ENCODE data around the gene STOX1.
"Not testable (repeated sequence)": the region's sequence is repeated elsewhere in the genome, so short reads cannot be mapped to it uniquely, and the experiment has no call there.

Gene STOX1

GRCh38 chr10:68831961-68832455, 4.7 kb downstream of the STOX1 start:
- no peak for DNase-seq

DNA sequence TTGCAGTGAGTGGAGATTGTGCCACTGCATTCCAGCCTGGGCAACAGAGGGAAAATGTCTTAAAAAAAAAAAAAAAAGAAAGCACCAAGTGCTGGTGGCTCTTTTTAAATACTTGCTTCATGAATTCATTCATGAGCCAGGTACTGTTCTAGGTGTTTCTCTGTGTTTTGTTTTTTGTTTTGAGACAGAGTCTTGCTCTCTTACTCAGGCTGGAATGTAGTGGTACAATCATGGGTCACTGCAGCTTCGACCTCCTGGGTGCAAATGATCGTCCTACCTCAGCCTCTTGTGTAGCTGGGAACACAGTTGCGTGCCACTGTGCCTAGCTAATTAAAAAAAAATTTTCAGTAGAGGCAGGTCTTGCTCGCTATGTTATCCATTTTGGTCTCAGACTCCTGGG, 5.3 kb downstream of the STOX1 start:
- no peak for DNase-seq

GRCh38 chr10:68837626-68838322, 10.4 kb downstream of the STOX1 start:
- no peak for DNase-seq

- not testable (repeated sequence) for DNase-seq
These were observed 13.3 kb downstream of the STOX1 start for GRCh38 chr10:68840650-68841049.

GRCh38 chr10:68848281-68848680, 20.9 kb downstream of the STOX1 start:
- DNase-seq = no peak

- DNase-seq = no peak
These were observed 21.5 kb downstream of the STOX1 start for GRCh38 chr10:68848806-68849205.

DNA sequence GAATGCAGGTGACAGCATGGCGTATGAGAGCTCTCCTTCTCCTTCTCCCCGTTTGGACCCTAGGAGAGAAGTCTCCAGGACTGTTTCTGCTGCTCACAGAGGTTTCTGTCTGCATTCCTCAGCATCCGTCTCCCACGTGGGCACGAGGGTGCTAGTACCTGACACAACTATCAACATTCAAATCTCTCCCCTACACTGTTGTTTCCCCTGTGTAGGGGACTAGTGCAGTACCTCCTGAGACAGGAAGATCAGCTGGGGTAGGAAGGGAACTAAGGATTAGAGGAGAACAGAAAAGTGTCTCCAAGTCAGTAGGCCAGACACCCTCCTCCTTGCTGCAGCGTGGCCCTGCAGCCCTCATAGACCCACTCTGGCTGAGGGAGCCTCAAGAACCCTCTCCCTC, 29.0 kb downstream of the STOX1 start:
- no peak for DNase-seq

- no peak for DNase-seq
These were observed 29.7 kb downstream of the STOX1 start for GRCh38 chr10:68857005-68857404.

GRCh38 chr10:68861253-68861652, 33.9 kb downstream of the STOX1 start:
- DNase-seq = no peak

DNA sequence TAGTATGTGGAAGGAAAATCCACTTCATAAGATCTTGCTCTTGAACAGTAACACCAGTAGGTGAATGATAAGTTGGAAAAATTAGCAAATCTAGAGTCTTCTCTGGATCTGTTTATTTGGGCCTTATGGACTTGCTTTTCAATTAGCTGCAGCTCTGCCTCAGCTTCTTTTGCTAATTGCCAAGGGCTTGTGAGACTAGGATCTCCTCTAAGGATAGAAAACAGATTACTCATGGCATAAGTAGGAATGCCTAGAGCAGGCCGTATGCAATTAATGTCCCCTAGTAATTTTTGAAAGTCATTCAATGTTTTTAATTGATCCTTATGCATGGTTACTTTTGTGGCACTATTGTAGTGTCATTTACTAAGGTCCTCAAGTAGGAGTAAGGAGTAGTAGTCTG, 37.3 kb downstream of the STOX1 start:
- DNase-seq = no peak

DNA sequence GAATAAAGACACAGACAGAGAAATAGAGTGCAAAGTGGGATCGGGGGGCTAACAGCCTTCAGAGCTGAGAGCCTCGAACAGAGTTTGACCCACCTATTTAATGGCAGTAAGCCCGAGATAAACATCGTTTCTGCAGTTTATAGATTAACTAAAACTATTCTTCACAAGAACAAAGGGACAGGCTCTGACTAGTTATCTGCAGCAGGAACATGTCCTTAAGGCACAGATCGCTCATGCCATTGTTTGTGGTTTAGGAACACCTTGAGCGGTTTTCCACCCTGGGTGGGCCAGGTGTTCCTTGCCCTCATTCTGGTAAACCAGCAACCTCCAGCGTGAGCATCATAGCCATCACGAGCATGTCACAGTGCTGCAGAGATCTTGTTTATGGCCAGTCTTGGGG, 40.8 kb downstream of the STOX1 start:
- DNase-seq = not testable (repeated sequence)

GRCh38 chr10:68869623-68870022, 42.3 kb downstream of the STOX1 start:
- no peak for DNase-seq

DNA sequence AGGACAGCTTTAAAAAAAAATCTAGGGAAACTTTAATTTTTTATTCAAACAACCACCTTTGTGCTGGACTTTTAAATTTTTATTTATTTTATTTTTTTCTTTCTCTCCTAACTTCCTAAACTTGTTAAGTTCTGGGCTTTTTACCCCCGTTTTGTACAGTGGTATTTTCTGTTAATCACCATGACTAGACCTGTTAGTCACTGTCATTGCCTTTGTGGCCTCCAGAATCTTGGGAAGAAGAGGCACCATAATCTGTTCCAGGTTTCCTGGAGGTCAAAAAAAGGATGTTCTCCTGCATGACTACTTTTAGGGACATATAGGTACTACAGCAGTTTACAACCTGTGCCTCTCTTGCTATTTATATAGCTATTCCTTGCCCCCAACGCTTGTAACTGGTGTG, 42.7 kb downstream of the STOX1 start:
- no peak for DNase-seq

DNA sequence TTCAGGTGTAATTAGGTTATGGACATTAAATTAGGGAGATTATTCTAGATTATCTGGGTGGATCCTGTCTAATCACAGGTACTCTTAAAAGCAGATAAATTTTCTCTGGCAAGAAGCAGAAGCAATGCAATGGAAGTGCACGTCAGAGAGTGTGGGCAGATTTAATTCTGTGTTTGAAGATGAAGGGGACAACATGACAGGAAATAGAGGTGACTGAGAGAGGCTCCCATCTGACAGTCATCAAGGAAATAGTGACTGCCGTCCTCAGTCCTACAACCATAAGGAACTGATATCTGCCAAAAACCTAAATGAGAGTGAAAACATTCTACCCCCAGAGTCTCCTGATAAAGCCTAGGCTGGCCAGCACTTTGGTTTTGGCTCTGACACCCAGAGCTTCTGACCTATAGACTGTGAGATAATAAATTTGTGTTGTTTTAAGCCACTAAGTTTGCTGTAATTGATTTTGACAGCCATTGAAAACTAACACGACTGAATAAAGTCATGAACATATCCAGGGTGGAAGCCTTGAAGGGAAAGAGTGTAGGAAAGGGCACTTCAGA, 43.3 kb downstream of the STOX1 start:
- DNase-seq = no peak

GRCh38 chr10:68871105-68871711, 43.9 kb downstream of the STOX1 start:
- DNase-seq = no peak

GRCh38 chr10:68871731-68872342, 44.5 kb downstream of the STOX1 start:
- peak; percentile 63 for DNase-seq

DNA sequence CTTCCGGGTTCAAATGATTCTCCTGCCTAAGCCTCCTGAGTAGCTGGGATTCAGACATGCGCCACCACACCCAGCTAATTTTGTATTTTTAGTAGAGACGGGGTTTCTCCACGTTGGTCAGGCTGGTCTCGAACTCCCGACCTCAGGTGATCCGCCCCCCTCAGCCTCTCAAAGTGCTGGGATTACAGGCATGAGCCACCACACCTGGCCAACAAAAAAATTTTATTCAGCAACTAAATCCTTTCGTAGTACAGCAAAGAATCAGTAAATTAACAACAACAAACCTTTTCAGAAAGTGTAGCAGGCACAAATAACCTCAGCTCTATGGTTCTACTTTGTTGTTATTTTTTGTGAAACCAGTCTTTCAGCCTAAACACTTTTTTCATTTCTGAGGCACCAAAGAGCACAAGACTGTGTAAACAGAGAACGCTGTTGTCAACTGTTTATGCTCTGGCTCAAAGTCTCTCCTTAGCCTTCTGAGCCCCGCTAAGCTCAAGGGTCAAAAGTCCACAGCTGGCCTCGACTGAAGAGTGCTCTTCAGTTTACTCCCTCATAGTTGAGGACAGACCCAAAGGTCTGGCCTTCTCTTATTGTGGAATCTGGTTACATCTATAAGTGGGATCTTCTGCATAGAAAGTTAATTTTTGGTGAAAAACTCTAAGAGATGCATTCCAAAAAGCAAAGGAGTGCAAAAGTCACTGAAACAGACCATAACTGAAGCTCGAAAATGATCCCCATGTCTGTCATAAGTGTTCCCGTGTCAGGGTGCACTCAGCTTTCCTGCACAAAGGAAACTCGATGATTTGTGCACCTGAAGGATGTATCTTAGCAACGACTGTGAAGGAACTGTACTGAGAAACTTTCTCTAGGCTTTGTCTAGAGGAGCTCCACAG, 49.2 kb downstream of the STOX1 start:
- DNase-seq = no peak

DNA sequence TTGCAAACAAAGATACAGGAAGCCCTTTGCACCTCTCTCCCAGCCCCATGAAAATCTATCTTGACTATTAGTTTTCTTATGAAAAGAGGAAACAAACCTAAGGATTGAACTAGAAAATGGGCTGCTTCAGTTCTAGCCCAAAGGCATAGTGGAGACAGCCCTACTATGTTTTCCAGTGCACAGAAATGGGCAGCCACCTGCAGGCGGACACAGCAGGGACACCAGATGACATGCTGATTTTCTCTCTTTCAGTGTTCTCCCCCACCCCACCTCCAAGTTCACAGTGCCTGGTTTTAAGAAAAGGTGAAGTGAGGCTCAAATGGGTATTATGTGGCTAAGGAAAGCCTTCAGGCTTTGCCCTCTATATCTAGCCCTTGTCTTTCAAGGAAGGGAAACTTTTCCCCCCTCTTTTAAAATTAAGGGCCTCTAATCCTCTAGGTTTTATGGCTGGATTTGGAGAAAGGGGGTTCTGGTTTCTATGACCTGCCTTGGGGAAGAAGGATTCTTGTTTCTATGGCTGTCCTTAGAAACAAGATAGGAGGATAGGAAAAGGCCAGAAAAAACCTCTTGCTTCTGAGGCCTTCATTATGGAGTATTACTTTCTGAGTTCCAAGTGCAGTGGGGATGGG, 50.3 kb downstream of the STOX1 start:
- no peak for DNase-seq

DNA sequence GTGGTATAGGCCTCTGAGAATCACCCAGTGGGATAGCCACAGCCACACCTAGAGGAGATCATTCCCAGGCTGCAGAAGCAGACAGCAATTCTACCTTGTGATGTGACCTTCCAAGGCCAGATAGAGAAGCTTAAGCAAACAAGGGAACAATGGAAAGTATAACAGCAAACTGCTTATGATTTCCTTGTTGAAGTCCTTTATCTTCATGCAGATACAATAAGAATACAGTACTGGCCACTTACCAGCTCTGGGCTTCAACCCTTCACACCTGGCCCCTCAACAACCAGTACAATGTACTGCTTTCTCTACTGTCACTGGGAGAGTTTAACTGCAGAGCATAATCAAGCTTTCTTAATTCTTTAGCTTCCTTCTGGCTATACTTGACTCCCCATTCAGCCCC, 51.2 kb downstream of the STOX1 start:
- no peak for DNase-seq

GRCh38 chr10:68879628-68880027, 52.3 kb downstream of the STOX1 start:
- DNase-seq = no peak

GRCh38 chr10:68880181-68880580, 52.9 kb downstream of the STOX1 start:
- no peak for DNase-seq

GRCh38 chr10:68895041-68895440, 67.7 kb downstream of the STOX1 start:
- DNase-seq = no peak

All from SHP77 treated with DMSO at 0.1 percent for 48 hours (cell line).